ENCODE measurements around the gene TRIM7. TPM values are rescaled to one million over a fixed set of nuclear protein-coding genes. Genes with fewer than 3 reads are reported as not detected.
A peak's percentile ranks its signal among the peaks of the same experiment; 100 is the strongest.

The TRIM7 gene
- 4.6 and 6.8 TPM in 2 replicates for total RNA-seq (2012; rRNA removed)

- peaks cover 25% of the 10 kb centered on the region for H3K4me1 ChIP-seq (ENCODE audit: control insufficient read depth, insufficient read depth, low read length)
- H3K9ac ChIP-seq (ENCODE audit: low read depth, low read length), result peak within 1 kb of the TSS; percentile 44
- no peaks in the 10 kb centered on the region for H3K27me3 ChIP-seq (ENCODE audit: control insufficient read depth, insufficient read depth, low read length)
These were observed at the start of gene TRIM7 for GRCh38 chr5:181204826-181205760. Gene TRIM7 (minus strand): TSS chr5:181205196. CDS start chr5:181205110, 86 bp downstream.

DNA sequence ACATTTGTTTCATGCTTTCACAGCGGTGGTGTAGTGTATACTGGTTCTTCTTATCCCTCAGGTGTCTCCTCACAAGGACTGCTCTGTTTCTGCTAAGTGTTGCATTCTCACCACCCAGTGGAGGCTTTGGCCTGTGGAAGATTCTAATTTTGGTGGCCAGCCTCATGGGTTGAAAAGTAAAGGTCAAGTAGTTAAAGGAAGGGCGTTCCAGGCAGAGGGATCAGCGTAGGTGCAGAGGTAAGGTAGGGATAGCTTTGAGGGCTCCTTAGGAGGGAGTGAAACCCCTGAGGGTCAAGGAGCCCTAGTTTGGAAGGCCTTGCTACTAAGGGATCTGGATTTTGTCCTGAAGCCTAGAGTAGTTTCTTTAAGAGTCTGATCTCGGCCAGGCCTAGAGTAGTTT, 43.3 kb upstream of the TRIM7 start:
- Histone ChIP-seq H3K9ac (ENCODE audit: low read depth, low read length) (peak overlapping the region; percentile 77), H3K36me3 (ENCODE audit: insufficient read depth, low read length) (peaks cover 30% of the 10 kb centered on the region), H3K9me3 (replicated peaks; ENCODE audit: low read length) (no peaks in the 10 kb centered on the region), H3K4me2 (ENCODE audit: low read length) (peak overlapping the region; percentile 98), H3K4me3 (ENCODE audit: low read length) (peak overlapping the region; percentile 83), H3K27me3 (ENCODE audit: control insufficient read depth, insufficient read depth, low read length) (no peaks in the 10 kb centered on the region), H3K4me1 (ENCODE audit: control insufficient read depth, insufficient read depth, low read length) (peaks cover 35% of the 10 kb centered on the region)

More at GRCh38 chr5:181204826-181205760, at the start of gene TRIM7:
- peak within 1 kb of the TSS; percentile 81 for H3K4me2 ChIP-seq (ENCODE audit: low read length)
- no peaks in the 10 kb centered on the region for H3K36me3 ChIP-seq (ENCODE audit: insufficient read depth, low read length)
- peak within 1 kb of the TSS; percentile 71 for H3K4me3 ChIP-seq (ENCODE audit: low read length)
- no peaks in the 10 kb centered on the region for H3K9me3 ChIP-seq (replicated peaks; ENCODE audit: low read length)

GRCh38 chr5:181246276-181247049, 41.5 kb upstream of the TRIM7 start:
- Histone ChIP-seq H3K9ac (ENCODE audit: low read depth, low read length) (peak overlapping the region; percentile 94), H3K36me3 (ENCODE audit: insufficient read depth, low read length) (peaks cover 39% of the 10 kb centered on the region), H3K9me3 (replicated peaks; ENCODE audit: low read length) (no peaks in the 10 kb centered on the region), H3K27me3 (ENCODE audit: control insufficient read depth, insufficient read depth, low read length) (no peaks in the 10 kb centered on the region), H3K4me1 (ENCODE audit: control insufficient read depth, insufficient read depth, low read length) (peaks cover 42% of the 10 kb centered on the region), H3K4me3 (ENCODE audit: low read length) (peak overlapping the region; percentile 83), H3K4me2 (ENCODE audit: low read length) (peak overlapping the region; percentile 83)

GRCh38 chr5:181245427-181246275, 40.7 kb upstream of the TRIM7 start:
- H3K9ac ChIP-seq (ENCODE audit: low read depth, low read length), result peak overlapping the region; percentile 94
- H3K9me3 ChIP-seq (replicated peaks; ENCODE audit: low read length), result no peaks in the 10 kb centered on the region
- H3K4me2 ChIP-seq (ENCODE audit: low read length), result peak overlapping the region; percentile 83
- H3K4me3 ChIP-seq (ENCODE audit: low read length), result peak overlapping the region; percentile 83
- peaks cover 50% of the 10 kb centered on the region for H3K4me1 ChIP-seq (ENCODE audit: control insufficient read depth, insufficient read depth, low read length)
- H3K36me3 ChIP-seq (ENCODE audit: insufficient read depth, low read length), result peaks cover 45% of the 10 kb centered on the region
- H3K27me3 ChIP-seq (ENCODE audit: control insufficient read depth, insufficient read depth, low read length), result no peaks in the 10 kb centered on the region

- H3K36me3 ChIP-seq (ENCODE audit: insufficient read depth, low read length), result peaks cover 49% of the 10 kb centered on the region
- H3K4me1 ChIP-seq (ENCODE audit: control insufficient read depth, insufficient read depth, low read length), result peaks cover 44% of the 10 kb centered on the region
- peak within 1 kb of the TSS; percentile 95 for H3K4me3 ChIP-seq (ENCODE audit: low read length)
These were observed 38.8 kb upstream of the TRIM7 start, which contains the start of gene RACK1 for GRCh38 chr5:181243564-181244343. Gene RACK1 (minus strand): TSS chr5:181243906. CDS start chr5:181243800, 106 bp downstream.

DNA sequence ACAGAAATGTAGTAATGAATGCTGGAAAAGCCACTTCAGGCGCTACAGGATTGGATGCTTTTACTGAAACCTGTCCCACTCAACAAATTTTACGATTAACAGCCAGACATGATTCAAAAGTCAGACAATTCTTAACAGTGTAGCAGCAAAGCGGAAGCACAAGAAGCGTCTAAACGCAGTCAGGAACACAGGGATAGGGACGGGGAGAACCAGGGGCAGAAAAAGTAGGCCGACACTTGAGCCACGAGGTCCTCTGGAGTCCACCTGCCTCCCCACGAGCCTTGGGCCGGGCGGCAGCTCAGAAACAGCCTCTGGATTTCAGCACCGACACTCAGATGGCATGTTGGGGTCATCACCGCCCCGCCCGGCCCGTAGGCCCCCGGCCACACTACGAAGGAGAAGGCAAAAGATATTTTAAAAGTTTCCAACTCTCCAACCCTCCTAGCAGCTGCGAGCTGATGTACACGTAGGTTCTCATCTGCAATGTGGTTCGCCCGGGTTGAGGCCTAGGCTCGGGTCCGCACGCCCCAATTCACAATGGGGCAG, 38.1 kb upstream of the TRIM7 start:
- peaks cover 53% of the 10 kb centered on the region for H3K36me3 ChIP-seq (ENCODE audit: insufficient read depth, low read length)
- no peaks in the 10 kb centered on the region for H3K27me3 ChIP-seq (ENCODE audit: control insufficient read depth, insufficient read depth, low read length)
- H3K9ac ChIP-seq (ENCODE audit: low read depth, low read length), result peak overlapping the region; percentile 98
- peaks cover 40% of the 10 kb centered on the region for H3K4me1 ChIP-seq (ENCODE audit: control insufficient read depth, insufficient read depth, low read length)
- no peaks in the 10 kb centered on the region for H3K9me3 ChIP-seq (replicated peaks; ENCODE audit: low read length)
- peak overlapping the region; percentile 95 for H3K4me3 ChIP-seq (ENCODE audit: low read length)
- peak overlapping the region; percentile 83 for H3K4me2 ChIP-seq (ENCODE audit: low read length)

More at GRCh38 chr5:181243564-181244343, 38.8 kb upstream of the TRIM7 start, which contains the start of gene RACK1:
- no peaks in the 10 kb centered on the region for H3K9me3 ChIP-seq (replicated peaks; ENCODE audit: low read length)
- H3K4me2 ChIP-seq (ENCODE audit: low read length), result peak within 1 kb of the TSS; percentile 83
- peak within 1 kb of the TSS; percentile 98 for H3K9ac ChIP-seq (ENCODE audit: low read depth, low read length)
- no peaks in the 10 kb centered on the region for H3K27me3 ChIP-seq (ENCODE audit: control insufficient read depth, insufficient read depth, low read length)

- peaks cover 35% of the 10 kb centered on the region for H3K4me1 ChIP-seq (ENCODE audit: control insufficient read depth, insufficient read depth, low read length)
- H3K4me2 ChIP-seq (ENCODE audit: low read length), result peak overlapping the region; percentile 83
- no peaks in the 10 kb centered on the region for H3K9me3 ChIP-seq (replicated peaks; ENCODE audit: low read length)
- H3K27me3 ChIP-seq (ENCODE audit: control insufficient read depth, insufficient read depth, low read length), result no peaks in the 10 kb centered on the region
- peak overlapping the region; percentile 98 for H3K9ac ChIP-seq (ENCODE audit: low read depth, low read length)
- peaks cover 61% of the 10 kb centered on the region for H3K36me3 ChIP-seq (ENCODE audit: insufficient read depth, low read length)
- H3K4me3 ChIP-seq (ENCODE audit: low read length), result peak overlapping the region; percentile 95
These were observed 37.0 kb upstream of the TRIM7 start for GRCh38 chr5:181242031-181242451.

- H3K27me3 ChIP-seq (ENCODE audit: control insufficient read depth, insufficient read depth, low read length), result no peaks in the 10 kb centered on the region
- H3K4me2 ChIP-seq (ENCODE audit: low read length), result peak overlapping the region; percentile 83
- H3K9ac ChIP-seq (ENCODE audit: low read depth, low read length), result peak overlapping the region; percentile 98
- H3K4me1 ChIP-seq (ENCODE audit: control insufficient read depth, insufficient read depth, low read length), result peaks cover 35% of the 10 kb centered on the region
- H3K9me3 ChIP-seq (replicated peaks; ENCODE audit: low read length), result no peaks in the 10 kb centered on the region
- peaks cover 67% of the 10 kb centered on the region for H3K36me3 ChIP-seq (ENCODE audit: insufficient read depth, low read length)
- peak overlapping the region; percentile 95 for H3K4me3 ChIP-seq (ENCODE audit: low read length)
These were observed 36.5 kb upstream of the TRIM7 start for GRCh38 chr5:181241393-181241975.

DNA sequence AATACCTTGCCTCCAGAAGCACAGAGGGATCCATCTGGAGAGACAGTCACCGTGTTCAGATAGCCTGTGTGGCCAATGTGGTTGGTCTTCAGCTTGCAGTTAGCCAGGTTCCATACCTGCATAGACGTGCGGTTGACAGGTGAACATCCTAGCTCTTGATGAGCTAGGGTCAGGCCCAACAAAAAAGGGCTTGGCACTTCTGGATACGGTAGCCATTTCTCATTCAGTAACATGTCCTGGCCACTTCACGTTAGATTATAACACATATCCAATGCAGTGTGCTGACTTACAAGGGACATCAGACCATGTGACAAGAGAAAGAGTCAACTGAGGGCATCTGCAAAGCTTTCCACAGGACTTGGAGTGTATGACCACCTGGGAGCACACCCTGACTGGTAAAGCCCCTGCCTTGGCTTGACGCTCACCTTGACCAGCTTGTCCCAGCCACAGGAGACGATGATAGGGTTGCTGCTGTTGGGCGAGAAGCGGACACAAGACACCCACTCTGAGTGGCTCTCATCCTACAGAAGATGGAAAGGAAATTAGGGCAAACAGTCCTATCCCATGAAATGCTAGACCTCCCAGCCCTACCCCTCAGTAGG, 34.2 kb upstream of the TRIM7 start:
- H3K36me3 ChIP-seq (ENCODE audit: insufficient read depth, low read length), result peaks cover 88% of the 10 kb centered on the region
- no peaks in the 10 kb centered on the region for H3K9me3 ChIP-seq (replicated peaks; ENCODE audit: low read length)
- H3K9ac ChIP-seq (ENCODE audit: low read depth, low read length), result no peak overlapping the region
- no peak overlapping the region for H3K4me2 ChIP-seq (ENCODE audit: low read length)
- H3K27me3 ChIP-seq (ENCODE audit: control insufficient read depth, insufficient read depth, low read length), result no peaks in the 10 kb centered on the region
- no peak overlapping the region for H3K4me3 ChIP-seq (ENCODE audit: low read length)
- peaks cover 16% of the 10 kb centered on the region for H3K4me1 ChIP-seq (ENCODE audit: control insufficient read depth, insufficient read depth, low read length)
